GM12874 (cell line): ENCODE results near the gene GRHL3.

ENCODE experiments used
- CTCF ChIP-seq: IDR thresholded peaks from 2 replicates; pipeline ENCODE4 v1.5.1; 2011; ENCODE audit warnings: low read depth, mild to moderate bottlenecking, control low read depth, low read length, moderate library complexity; ENCODE audit not compliant: insufficient read depth

GRHL3 gene

GRCh38 chr1:24381256-24381655 is 62.1 kb downstream of the GRHL3 start:
- no peak for TF ChIP-seq CTCF

- no peak for TF ChIP-seq CTCF
Measured at GRCh38 chr1:24382165-24382577, 63.0 kb downstream of the GRHL3 start.

- no peak for TF ChIP-seq CTCF
Measured at GRCh38 chr1:24383381-24383940, 64.3 kb downstream of the GRHL3 start.

- TF ChIP-seq CTCF: no peak
Measured at GRCh38 chr1:24384251-24385090, 65.3 kb downstream of the GRHL3 start.

- peak; percentile 39; the same call in 1 of the 2 replicates for TF ChIP-seq CTCF
Measured at GRCh38 chr1:24385160-24385940, 66.2 kb downstream of the GRHL3 start.

- TF ChIP-seq CTCF: no peak
Measured at GRCh38 chr1:24386241-24386640, 67.1 kb downstream of the GRHL3 start.

- TF ChIP-seq CTCF: no peak
Measured at GRCh38 chr1:24386931-24387330, 67.8 kb downstream of the GRHL3 start.
